Loucy (cell line): Measurements from ENCODE around the gene ABLIM2.

Experiments
- H2AFZ ChIP-seq: fragments of 200-600 bp; sonication (generic); 2 replicates; pipeline ENCODE4 v1.6.0; 2016; ENCODE audit warnings: antibody characterized with exemption, mild to moderate bottlenecking, low read length, moderate library complexity
- H3F3A ChIP-seq: fragments of 200-600 bp; 2 replicates; pipeline ENCODE4 v1.6.0; 2016; ENCODE audit warnings: antibody characterized with exemption, low read depth, mild to moderate bottlenecking
- H3K27me3 ChIP-seq: fragments of 200-600 bp; sonication (generic); 2 replicates; pipeline ENCODE4 v1.6.1; 2014; ENCODE audit warnings: low read length, mild to moderate bottlenecking; ENCODE audit not compliant: insufficient read depth, poor library complexity, severe bottlenecking
- H3K36me3 ChIP-seq: fragments of 200-600 bp; sonication (generic); 2 replicates; pipeline ENCODE4 v1.6.1; 2016; ENCODE audit warnings: low read length; ENCODE audit not compliant: insufficient read depth
- H3K4me1 ChIP-seq: fragments of 200-600 bp; sonication (generic); 2 replicates; pipeline ENCODE4 v1.5.1; 2014; ENCODE audit warnings: low read length, mild to moderate bottlenecking; ENCODE audit not compliant: insufficient read depth, poor library complexity, severe bottlenecking
- H3K4me2 ChIP-seq: fragments of 200-600 bp; sonication (generic); 2 replicates; pipeline ENCODE4 v1.6.0; 2014; ENCODE audit warnings: antibody characterized with exemption, low read length, low read depth, mild to moderate bottlenecking; ENCODE audit not compliant: poor library complexity, severe bottlenecking
- H3K4me3 ChIP-seq: fragments of 200-600 bp; sonication (generic); 2 replicates; pipeline ENCODE4 v1.5.1; 2014; ENCODE audit warnings: low read length, mild to moderate bottlenecking, mixed read lengths; ENCODE audit not compliant: poor library complexity, severe bottlenecking
- H3K79me2 ChIP-seq: fragments of 200-600 bp; sonication (generic); 2 replicates; pipeline ENCODE4 v1.6.1; 2014; ENCODE audit warnings: low read length; ENCODE audit not compliant: insufficient read depth
- H3K9ac ChIP-seq: fragments of 200-600 bp; sonication (generic); 2 replicates; pipeline ENCODE4 v1.6.0; 2014; ENCODE audit warnings: mild to moderate bottlenecking, low read depth, low read length, moderate library complexity; ENCODE audit not compliant: poor library complexity, severe bottlenecking
- H3K9me2 ChIP-seq: fragments of 200-600 bp; sonication (generic); replicated peaks from 2 replicates; pipeline ENCODE4 v1.6.1; 2016; ENCODE audit warnings: low read depth, low read length, mixed read lengths
- H3K9me3 ChIP-seq: fragments of 200-600 bp; sonication (generic); 2 replicates; pipeline ENCODE4 v1.6.1; 2014; ENCODE audit warnings: mild to moderate bottlenecking, antibody characterized with exemption, low read length, low read depth; ENCODE audit not compliant: insufficient read depth
- H4K20me1 ChIP-seq: fragments of 200-600 bp; sonication (generic); 2 replicates; pipeline ENCODE4 v1.6.0; 2014; ENCODE audit warnings: antibody characterized with exemption, low read length, mild to moderate bottlenecking; ENCODE audit not compliant: insufficient read depth, poor library complexity, severe bottlenecking
- EZH2phosphoT487 ChIP-seq: fragments of 200-600 bp; IDR thresholded peaks from 2 replicates; pipeline ENCODE4 v1.6.1; 2018; ENCODE audit warnings: antibody characterized with exemption, mild to moderate bottlenecking, moderate library complexity, borderline replicate concordance
- TF ChIP-seq, protein P1 (sequence below): fragments of 200-600 bp; sonication (generic); conservative IDR thresholded peaks from 2 replicates; pipeline ENCODE4 v1.5.1; 2014; ENCODE audit warnings: mild to moderate bottlenecking, antibody characterized with exemption, low read length

Gene ABLIM2

DNA sequence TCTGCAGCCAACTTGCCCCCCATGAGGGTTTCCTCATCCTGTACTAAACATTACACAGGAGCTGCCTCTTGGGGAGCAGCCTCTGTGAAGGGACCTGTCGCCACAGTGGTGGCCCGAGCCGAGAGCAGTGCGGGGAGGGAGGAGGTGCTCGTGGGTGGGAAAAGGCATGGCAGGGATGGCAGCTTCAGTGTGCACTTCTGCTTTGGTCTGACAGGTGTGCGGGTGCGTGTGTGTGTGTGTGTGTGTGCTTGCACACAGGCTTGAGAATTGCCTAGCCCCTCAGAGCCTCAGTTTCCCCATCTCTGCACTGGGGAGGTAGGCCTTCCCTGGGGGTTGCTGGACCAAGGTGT, 44.4 kb upstream of the ABLIM2 start:
- peaks cover 77% of the 10 kb centered on the region for H3K79me2 ChIP-seq
- H3K27me3 ChIP-seq, result no peaks in the 10 kb centered on the region
- peak overlapping the region; percentile 98 for H3K4me2 ChIP-seq
- H3F3A ChIP-seq, result no peaks in the 10 kb centered on the region
- peaks cover 9% of the 10 kb centered on the region for H4K20me1 ChIP-seq
- peaks cover 77% of the 10 kb centered on the region for H3K4me1 ChIP-seq
- H3K4me3 ChIP-seq, result peak overlapping the region; percentile 88
- no peak overlapping the region for H2AFZ ChIP-seq
- TF ChIP-seq, protein P1, sequence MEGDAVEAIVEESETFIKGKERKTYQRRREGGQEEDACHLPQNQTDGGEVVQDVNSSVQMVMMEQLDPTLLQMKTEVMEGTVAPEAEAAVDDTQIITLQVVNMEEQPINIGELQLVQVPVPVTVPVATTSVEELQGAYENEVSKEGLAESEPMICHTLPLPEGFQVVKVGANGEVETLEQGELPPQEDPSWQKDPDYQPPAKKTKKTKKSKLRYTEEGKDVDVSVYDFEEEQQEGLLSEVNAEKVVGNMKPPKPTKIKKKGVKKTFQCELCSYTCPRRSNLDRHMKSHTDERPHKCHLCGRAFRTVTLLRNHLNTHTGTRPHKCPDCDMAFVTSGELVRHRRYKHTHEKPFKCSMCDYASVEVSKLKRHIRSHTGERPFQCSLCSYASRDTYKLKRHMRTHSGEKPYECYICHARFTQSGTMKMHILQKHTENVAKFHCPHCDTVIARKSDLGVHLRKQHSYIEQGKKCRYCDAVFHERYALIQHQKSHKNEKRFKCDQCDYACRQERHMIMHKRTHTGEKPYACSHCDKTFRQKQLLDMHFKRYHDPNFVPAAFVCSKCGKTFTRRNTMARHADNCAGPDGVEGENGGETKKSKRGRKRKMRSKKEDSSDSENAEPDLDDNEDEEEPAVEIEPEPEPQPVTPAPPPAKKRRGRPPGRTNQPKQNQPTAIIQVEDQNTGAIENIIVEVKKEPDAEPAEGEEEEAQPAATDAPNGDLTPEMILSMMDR, result no peak
- TF ChIP-seq EZH2phosphoT487, result no peak
- no peaks in the 10 kb centered on the region for H3K9me2 ChIP-seq
- peak overlapping the region; percentile 92 for H3K9ac ChIP-seq
- no peaks in the 10 kb centered on the region for H3K36me3 ChIP-seq
- no peaks in the 10 kb centered on the region for H3K9me3 ChIP-seq

DNA sequence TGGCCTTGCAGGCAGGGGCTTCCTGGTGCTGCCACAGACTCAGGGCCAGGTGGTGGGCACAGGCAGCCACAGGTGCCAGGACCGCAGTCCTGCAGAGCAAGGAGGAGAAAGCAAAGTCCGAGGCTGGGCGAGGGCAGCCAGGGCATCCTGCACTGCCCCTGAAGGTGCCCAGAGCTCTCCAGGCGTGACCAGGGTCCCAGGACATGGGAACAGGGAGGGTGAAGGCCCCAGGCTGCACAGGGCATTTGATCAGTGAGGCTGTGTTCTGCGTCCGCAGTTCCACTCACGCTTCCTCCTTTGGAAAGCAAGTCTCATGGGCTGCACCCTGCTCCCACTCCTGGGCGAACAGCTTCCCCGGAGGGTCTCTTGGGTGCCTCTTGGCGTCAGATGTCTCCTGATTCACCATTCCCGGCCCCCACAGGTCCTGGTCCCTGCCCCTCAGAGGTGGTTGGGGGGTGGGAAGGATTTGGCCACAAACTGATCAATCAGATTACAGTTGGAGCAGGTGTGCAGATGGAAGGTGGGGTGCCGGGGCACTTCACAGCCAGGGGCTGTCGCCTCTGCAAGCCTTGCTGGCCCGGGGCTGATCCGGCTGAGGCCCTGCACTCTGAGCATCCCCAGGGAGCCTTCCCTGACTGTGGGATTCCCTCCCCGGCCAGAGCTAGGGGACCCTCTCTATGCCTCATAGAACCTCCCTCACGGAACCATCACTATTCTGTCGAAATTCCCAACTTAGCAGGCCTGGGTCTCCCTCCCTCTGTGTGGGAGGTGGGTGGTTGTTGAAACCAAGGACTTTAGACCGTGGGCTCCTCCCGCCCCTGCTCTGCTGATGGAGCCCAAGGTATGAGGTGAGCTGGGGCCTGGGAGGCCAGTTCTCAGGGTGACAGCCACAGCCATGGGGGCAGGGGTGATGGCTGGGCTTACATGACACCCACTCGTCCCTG, 43.8 kb upstream of the ABLIM2 start:
- no peak overlapping the region for H2AFZ ChIP-seq
- peaks cover 77% of the 10 kb centered on the region for H3K79me2 ChIP-seq
- no peak for TF ChIP-seq EZH2phosphoT487
- no peaks in the 10 kb centered on the region for H3K9me2 ChIP-seq
- H3K4me3 ChIP-seq, result peak overlapping the region; percentile 88
- peaks cover 79% of the 10 kb centered on the region for H3K4me1 ChIP-seq
- no peaks in the 10 kb centered on the region for H3K9me3 ChIP-seq
- H3K4me2 ChIP-seq, result peak overlapping the region; percentile 98
- no peaks in the 10 kb centered on the region for H3K36me3 ChIP-seq
- H4K20me1 ChIP-seq, result peaks cover 9% of the 10 kb centered on the region
- peak overlapping the region; percentile 92 for H3K9ac ChIP-seq
- no peaks in the 10 kb centered on the region for H3F3A ChIP-seq
- H3K27me3 ChIP-seq, result no peaks in the 10 kb centered on the region

DNA sequence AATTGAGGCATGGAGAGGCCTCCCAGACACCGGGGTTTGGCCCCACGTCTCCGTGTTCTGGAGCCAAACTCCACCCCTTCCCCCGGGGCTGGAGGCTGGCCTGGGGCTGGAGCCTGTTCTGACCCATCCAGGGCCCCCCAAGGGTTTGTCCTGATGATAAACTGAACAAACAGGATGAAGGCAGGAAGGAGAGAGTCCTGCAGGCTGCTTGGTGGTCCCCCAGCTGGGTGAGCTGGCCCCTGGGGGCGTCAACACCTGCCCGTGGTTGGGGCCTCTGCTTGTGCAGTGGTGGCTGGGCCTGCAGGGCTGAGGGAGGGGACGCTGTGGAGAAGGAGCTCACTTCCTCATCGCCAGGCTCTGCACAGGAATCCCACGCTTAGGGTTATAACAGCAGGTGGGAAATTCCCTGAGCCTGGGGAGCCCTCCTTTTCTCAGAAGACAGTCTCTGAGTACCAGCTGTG, 42.7 kb upstream of the ABLIM2 start:
- no peaks in the 10 kb centered on the region for H3K9me3 ChIP-seq
- no peaks in the 10 kb centered on the region for H3K27me3 ChIP-seq
- peak overlapping the region; percentile 92 for H3K9ac ChIP-seq
- H4K20me1 ChIP-seq, result peaks cover 9% of the 10 kb centered on the region
- TF ChIP-seq, protein P1, result no peak
- TF ChIP-seq EZH2phosphoT487, result no peak
- peak overlapping the region; percentile 98 for H3K4me2 ChIP-seq
- no peaks in the 10 kb centered on the region for H3K36me3 ChIP-seq
- peaks cover 80% of the 10 kb centered on the region for H3K4me1 ChIP-seq
- H3K9me2 ChIP-seq, result no peaks in the 10 kb centered on the region
- no peaks in the 10 kb centered on the region for H3F3A ChIP-seq
- no peak overlapping the region for H2AFZ ChIP-seq
- H3K4me3 ChIP-seq, result peak overlapping the region; percentile 88
- H3K79me2 ChIP-seq, result peaks cover 68% of the 10 kb centered on the region
